RPMI8226 (cell line): ENCODE measurements around the gene PCNT.

Experiments
- DNase-seq: peaks from one replicate; pipeline ENCODE4 v3.0.0-alpha.2; 2015

Gene PCNT

GRCh38 chr21:46334351-46335140 lies 10.6 kb downstream of the PCNT start:
- DNase-seq: no peak

DNA sequence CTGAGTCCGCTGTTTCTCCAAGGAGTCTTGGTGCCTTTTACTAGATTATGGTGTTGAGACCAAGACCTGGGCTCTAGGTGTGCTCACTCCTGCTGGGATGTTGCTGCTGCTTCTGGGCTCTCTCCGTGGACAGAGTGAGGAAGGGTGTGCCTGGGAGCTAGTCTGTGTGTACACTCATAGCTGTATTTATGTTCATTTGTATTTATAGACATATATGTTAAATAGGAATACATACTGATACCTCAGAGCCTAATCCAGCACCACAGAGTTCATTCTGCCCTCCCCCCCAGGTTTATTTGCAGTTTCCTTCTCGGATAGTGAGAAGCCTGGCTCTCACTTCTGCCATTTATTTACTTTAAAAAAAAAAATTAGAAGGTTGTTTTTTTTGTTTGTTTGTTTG lies 12.6 kb downstream of the PCNT start:
- DNase-seq: no peak

DNA sequence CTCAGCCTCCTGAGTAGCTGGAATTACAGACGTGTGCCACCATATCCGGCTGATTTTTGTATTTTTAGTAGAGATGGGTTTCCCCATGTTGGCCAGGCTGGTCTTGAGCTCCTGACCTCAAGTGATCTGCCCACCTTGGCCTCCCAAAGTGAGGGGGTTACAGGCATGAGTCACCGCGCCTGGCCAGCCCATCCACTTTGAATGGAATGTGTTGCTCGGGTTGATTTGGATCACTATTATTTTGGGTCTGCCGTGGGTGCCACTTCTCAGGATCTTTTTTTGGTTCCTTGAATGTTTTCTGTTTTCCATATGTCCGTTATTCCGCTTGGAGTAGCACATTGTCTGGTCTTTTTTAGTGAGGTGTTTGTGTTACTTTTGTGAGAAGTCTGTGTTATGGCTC lies 17.0 kb downstream of the PCNT start:
- no peak for DNase-seq

DNA sequence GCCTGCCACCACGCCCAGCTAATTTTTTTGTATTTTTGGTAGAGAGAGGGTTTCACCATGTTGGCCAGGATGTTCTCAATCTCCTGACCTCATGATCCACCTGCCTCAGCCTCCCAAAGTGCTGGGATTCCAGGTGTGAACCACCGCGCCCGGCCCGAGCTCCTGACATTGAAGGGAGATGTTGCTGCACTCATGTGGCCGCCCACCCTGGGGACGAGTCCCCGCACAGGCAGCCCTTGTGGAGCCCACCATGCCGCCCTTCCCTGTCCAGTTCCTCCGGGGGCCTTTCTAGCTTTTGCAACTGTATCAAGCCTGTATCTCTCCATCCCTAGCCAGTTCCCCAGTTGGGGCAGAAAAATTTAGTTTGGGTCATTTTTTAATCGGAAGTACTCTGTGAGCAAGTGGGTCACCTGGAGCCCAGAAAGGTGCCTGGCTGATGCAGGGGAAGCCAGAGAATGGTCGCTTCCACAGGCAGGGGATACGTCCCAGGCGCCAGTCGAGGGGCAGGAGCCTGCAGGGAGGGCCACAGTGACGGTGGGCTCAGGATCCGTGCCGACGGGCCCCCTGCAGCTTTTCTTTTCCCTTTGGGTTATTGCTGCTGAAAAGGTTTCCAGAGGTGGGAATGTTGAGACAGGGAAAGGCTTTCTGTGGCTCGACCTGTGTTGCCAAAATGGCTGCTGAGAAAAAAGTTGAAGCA lies 20.4 kb downstream of the PCNT start:
- DNase-seq: no peak

GRCh38 chr21:46345861-46346260 lies 21.9 kb downstream of the PCNT start:
- no peak for DNase-seq

- DNase-seq: no peak
Measured at GRCh38 chr21:46346296-46347202, 22.6 kb downstream of the PCNT start.

DNA sequence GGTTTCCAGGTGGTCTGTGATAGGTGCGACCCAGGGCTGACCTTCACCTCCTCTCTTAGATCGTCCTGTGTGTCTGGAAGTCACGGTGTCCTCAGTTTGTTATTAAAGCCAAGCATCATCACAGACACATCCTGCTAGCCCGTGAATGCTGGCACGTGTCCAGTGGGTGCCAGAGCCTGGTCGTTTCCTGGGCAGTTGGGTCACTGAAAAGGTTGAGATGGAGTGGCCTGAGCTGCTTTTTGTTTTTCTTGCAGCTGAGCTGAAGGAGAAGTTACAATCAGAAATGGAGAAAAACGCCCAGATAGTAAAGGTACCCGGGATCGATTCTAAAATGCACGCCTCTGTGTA lies 23.2 kb downstream of the PCNT start:
- DNase-seq: no peak

DNA sequence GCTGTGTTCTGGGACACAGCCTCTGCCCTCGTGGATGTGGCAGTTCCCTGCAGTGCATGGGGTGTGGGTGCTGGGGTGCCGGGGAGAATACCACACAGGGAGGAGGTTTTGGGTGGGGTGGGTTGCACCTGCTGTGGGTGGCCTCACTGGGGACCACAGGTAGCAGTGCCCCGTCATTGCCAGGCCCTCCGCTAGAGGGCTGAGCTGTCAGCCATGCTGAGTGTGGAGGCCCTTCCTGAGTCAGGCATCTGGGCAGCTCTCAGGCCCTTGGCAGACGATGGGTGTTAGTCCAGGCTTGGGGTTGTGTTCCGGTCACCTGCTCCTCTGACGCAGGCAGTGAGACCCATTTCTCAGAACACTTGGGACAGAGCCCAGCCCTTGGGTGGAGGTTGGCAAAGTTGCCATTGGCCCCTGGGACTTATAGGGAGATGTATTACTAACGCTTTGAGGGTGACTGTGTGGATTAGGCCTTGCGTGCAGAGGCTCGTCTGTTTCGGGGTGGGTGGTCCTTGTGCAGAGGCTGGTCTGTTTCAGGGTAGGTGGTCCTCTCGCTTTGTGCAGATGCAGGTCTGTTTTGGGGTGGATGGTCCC lies 23.9 kb downstream of the PCNT start:
- no peak for DNase-seq

DNA sequence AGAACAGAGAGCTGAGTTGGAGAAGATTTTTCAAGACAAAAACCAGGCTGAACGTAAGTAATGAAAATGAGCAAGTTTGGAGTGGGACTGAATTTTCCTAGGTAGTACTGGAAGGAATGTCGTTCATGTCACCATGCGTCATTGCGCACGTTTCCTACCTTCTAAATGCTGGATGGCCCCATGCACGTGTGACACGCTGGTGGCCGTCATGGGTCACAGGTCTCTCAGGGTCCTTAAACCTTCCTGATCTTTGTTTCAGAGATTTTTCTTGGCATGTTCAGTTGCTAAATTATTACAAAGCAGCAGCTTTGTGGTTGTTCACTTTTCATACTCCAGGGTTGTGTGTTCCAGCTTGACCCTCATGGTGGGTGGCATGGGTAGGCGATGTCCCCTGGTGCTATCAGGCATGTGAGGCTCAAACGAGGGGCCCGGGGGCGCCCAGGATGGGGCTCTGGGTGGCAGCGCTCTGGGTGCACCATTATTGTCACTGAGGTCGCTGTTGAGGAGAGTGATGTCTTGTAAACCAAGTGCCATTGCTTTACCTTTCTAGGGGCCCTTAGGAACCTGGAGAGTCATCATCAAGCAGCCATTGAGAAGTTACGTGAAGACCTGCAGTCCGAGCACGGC lies 25.3 kb downstream of the PCNT start:
- no peak for DNase-seq

DNA sequence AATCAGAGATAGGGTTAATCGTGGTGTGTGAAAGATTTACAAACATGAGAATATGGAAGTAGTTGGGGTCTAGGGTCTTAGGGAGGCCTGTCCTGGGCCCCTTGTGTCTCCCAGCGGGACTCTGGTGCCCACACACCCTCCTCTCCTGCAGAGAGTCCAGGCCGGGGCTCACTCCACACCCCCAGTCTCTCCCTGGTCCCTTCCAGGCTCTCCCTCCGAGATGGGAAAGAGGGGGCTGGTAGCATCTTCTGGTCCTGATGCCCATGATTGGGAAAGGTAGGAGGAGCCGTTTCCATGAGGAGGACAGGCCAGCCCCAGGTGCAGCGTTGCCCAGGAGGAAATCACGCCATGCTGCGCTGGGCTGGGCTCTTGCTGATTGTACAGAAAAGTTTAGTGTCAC lies 26.6 kb downstream of the PCNT start:
- DNase-seq: no peak

DNA sequence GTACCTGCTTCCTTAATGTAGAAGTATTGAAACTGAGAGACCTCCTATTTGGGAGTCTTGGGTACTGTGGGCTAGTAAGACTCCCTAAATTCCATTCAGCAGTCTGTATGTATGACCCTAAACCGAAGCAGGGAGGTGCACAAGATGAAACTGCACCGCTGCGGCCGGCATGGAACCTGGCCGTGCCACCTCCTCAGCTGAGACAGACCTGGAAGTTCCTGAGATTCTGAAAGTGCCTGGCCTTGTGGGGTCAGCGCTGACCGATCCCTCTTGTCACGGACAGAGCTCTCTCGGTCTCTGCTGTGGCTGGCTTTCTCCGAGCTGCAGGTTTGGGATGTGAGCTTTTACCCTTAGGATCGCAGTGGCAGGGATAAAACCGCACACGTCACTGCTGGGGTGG lies 27.0 kb downstream of the PCNT start:
- no peak for DNase-seq

GRCh38 chr21:46351476-46352163 lies 27.7 kb downstream of the PCNT start:
- no peak for DNase-seq

GRCh38 chr21:46352164-46352515 lies 28.2 kb downstream of the PCNT start:
- DNase-seq: no peak

DNA sequence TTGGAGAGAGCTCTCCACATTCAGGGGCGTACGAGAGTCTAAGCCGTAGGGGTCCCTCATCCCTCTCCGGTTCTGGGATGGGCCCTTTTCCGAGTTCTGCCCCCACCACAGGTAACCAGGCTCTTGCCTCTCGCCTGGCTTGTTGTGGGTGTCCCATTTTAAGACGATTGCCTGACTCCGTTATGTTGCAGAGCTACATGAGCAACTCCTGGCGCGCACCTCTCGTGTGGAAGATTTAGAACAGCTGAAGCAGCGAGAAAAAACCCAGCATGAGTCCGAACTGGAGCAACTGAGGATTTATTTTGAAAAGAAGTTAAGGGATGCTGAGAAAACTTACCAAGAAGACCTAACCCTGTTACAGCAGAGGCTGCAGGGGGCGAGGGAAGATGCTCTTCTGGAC lies 29.0 kb downstream of the PCNT start:
- no peak for DNase-seq

DNA sequence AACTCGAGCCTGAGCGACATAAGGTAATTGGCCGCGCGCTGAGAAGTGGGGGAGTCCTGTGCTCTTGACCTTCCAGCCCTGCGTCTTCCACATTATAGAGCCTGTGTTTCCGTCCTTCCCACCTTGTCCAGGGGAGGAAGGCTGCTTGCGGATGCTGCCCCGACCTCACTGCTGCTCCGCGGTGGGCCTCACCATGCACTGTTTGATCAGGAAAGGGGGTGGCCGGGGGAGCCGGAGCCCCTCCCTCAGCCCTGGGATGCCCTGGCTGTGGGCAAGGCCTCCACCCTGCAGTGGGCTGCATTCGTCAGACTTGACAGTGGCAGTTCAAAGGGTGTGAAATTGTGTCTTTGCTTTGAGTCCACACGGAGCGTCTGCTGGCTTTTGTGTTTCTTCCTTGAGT lies 30.1 kb downstream of the PCNT start:
- no peak for DNase-seq

GRCh38 chr21:46354518-46354917 lies 30.6 kb downstream of the PCNT start:
- no peak for DNase-seq

DNA sequence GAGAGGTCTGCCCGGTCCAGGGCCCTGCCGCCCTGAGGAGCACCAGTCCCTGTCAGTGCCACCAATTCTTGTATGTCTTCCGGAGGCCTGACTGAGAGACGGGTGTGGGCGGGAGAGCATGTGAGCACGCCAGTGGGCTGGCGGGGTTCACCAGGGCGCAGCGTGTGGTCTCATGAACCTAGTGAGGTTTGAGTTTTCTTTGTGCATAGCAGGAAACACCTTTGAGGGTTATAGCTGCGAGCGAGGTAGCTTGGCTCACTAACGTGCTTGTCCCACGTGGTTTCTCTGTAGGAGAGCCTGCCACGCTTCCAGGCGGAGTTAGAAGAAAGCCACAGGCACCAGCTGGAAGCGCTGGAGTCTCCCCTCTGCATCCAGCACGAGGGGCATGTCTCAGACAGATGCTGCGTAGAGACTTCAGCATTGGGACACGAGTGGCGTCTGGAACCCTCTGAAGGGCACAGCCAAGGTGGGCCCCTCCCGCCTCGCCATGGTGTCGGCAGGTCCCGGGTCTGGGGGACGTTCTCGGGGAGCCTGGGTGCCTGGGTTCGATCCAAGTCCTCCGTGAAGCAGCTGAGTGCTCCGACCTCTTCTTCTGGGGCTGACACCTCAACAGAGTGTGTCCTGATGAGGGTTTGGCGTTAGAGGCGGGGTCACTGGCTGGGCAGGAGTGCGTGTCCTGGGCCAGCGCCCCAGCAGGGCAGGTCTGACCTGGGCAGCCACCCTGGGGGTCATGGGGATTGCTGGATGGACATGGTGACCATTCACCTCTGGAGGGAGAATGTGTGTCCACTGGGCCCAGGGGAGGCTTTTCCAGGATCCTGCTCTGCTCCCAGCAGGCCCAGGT lies 31.4 kb downstream of the PCNT start:
- DNase-seq: no peak

- no peak for DNase-seq
Measured at GRCh38 chr21:46356005-46356338, 32.0 kb downstream of the PCNT start.

DNA sequence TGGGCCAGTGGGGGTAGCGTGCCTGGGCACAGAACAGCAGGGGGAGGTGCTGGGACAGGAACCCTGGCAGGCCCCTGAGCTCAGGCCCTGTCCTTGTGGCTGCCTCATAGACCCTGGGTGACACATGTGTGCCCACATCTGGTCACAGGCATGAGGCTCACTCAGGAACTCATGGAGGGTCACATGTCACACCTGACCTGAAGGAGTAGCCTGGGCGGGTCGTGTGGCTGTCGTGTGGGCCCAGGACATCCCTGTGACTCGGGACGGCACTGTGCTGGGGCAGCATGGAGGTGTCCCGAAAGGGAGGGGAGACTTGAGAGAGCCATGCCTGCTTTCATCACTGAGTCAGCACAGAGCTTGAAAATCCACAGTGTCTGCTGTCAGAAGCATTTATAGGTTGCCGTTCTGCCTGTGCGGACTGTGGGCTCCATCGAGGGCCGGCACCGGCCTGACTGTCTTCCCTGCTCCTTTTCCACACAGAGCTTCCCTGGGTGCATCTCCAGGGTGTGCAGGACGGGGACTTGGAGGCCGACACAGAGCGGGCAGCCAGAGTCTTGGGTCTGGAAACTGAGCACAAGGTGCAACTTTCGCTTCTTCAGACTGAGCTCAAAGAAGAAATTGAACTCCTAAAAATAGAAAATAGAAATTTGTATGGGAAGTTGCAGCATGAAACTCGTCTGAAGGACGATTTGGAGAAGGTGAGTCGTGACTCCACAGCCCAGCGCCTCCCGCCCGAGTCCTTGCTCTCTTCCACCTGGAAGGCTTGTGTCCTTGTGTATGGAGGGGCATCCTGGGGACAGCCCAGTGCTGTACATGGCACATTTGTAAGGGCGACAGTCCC lies 32.8 kb downstream of the PCNT start:
- DNase-seq: no peak

DNA sequence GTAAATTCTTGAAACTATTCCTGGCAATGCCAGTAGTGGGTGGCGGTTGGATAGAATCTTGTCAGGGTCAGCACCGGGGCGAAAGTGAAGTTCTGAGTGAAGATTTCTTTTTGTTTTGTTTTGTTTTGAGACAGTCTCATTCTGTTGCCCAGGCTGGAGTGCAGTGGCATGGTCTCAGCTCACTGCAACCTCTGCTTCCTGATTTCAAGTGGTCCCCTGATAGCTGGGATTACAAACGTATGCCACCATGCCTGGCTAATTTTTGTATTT lies 33.3 kb downstream of the PCNT start:
- DNase-seq: no peak
